ENCODE results near the gene NFATC2.

The NFATC2 gene

DNA sequence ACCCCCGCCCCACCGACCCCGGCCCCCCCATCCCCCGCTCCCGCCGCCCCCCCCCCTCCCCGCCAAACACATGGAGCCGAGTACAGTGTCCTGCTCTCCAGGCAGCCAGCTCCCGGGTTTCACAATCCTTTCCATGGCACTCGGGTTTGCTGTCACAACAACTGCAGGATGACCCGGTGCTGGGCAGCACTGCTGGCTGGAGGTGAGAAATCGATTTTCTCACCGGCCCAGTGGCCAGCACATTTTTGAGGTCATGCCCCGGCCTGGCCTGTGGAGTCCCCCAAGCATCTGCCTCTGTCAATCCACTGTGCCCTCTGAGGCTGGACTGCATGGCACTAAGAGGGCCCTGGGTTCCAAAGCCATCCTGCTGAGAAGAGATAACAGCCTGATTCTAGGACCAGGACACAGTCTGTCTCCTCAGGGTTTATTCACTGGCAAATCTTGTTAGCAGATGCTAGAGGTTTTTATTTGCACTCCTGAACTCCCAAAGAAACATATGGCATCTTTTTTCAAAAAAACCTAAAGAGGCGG lies 129.5 kb downstream of the NFATC2 start:
- peak overlapping the region; percentile 57 for H3K27ac ChIP-seq (ENCODE audit: low read depth, low read length, severe bottlenecking)
- no peak overlapping the region for H3K4me3 ChIP-seq (ENCODE audit: extremely low read depth, insufficient read depth, low read length, poor library complexity, severe bottlenecking)
- H3K9me3 ChIP-seq (ENCODE audit: control insufficient read depth, low read length): peaks cover 3% of the 10 kb centered on the region
- H3K4me1 ChIP-seq (ENCODE audit: control insufficient read depth, insufficient read depth, low read length, poor library complexity, severe bottlenecking): peaks cover 15% of the 10 kb centered on the region
- 44 to 52% methylated on average over 6 to 7 of the region's 15 CpGs for WGBS, 2 experiments (ENCODE audit: insufficient coverage in 2 of 2)
- peaks cover 8% of the 10 kb centered on the region for H3K36me3 ChIP-seq (ENCODE audit: control insufficient read depth, insufficient read depth, low read length)

- Histone ChIP-seq H3K4me1 (ENCODE audit: control insufficient read depth, insufficient read depth, low read length, poor library complexity, severe bottlenecking) (peaks cover 12% of the 10 kb centered on the region), H3K36me3 (ENCODE audit: control insufficient read depth, insufficient read depth, low read length) (peaks cover 8% of the 10 kb centered on the region), H3K9me3 (ENCODE audit: control insufficient read depth, low read length) (peaks cover 3% of the 10 kb centered on the region), H3K4me3 (ENCODE audit: extremely low read depth, insufficient read depth, low read length, poor library complexity, severe bottlenecking) (no peak overlapping the region), H3K27ac (ENCODE audit: low read depth, low read length, severe bottlenecking) (peak overlapping the region; percentile 86)
- 41 to 56% methylated on average over 9 of the region's 12 CpGs for WGBS, 2 experiments (ENCODE audit: insufficient coverage in 2 of 2)
These were observed 130.1 kb downstream of the NFATC2 start for GRCh38 chr20:51412333-51412871.

DNA sequence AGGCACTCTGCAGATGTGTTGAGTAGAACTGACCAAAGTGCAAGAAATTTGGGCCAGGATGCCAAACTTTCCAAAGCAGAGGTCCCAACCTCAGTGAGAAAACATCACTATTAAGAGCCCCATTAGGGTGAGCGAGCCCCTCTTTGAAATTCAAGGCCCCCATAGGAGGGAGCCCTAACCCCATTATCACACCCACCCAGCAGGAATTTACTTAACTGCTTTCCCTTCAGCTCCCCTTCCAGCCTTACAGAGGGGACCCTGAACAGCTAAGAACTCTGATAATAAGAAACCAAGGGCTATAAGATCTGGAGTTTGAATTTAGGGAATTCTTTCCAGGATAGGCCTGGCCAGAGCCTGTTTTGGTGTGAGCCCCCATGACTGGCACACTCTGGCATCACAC lies 130.6 kb downstream of the NFATC2 start:
- H3K4me1 ChIP-seq (ENCODE audit: control insufficient read depth, insufficient read depth, low read length, poor library complexity, severe bottlenecking): peaks cover 12% of the 10 kb centered on the region
- H3K36me3 ChIP-seq (ENCODE audit: control insufficient read depth, insufficient read depth, low read length): peaks cover 8% of the 10 kb centered on the region
- no peak overlapping the region for H3K4me3 ChIP-seq (ENCODE audit: extremely low read depth, insufficient read depth, low read length, poor library complexity, severe bottlenecking)
- peaks cover 3% of the 10 kb centered on the region for H3K9me3 ChIP-seq (ENCODE audit: control insufficient read depth, low read length)
- H3K27ac ChIP-seq (ENCODE audit: low read depth, low read length, severe bottlenecking): peak overlapping the region; percentile 86
- 83 to 100% methylated on average over 1 of the region's 1 CpG for WGBS, 2 experiments (ENCODE audit: insufficient coverage in 2 of 2)

DNA sequence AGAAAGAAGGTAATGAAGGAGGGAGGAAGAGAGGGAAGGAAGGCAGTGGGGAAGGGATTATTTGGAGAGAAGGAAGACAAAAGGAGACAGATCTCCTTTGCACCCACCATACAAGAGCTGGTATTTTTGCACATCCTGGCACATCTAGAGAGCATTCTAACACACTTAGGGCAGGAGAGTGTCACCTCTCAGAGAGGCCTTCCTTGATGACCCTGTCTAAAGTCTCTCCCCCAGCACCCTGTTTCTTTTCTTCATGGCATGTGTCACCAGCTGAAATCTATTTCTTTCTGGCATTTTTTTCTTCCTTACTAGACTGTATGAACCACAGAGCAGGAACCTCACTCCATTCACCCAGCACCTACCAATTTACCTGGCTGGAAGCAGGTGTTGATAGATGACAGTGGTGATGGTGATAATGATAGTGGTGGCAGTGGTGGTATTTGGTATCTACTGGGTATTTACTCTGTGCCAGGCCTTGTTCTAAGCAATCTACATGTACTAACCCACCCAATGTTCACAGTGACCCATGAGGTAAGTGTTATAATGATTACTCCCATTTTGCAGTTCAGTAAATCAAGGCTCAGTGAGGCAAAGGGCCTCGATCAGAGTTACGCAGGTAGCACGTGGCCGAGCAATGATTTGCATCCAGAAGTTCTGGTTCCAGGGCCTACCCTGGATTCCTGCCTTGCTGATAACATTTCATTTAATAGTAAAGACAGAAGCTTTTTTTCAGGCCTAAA lies 131.8 kb downstream of the NFATC2 start:
- 93 to 96% methylated on average over 4 of the region's 4 CpGs for WGBS, 2 experiments (ENCODE audit: insufficient coverage in 2 of 2)
- Histone ChIP-seq H3K4me1 (ENCODE audit: control insufficient read depth, insufficient read depth, low read length, poor library complexity, severe bottlenecking) (peaks cover 12% of the 10 kb centered on the region), H3K4me3 (ENCODE audit: extremely low read depth, insufficient read depth, low read length, poor library complexity, severe bottlenecking) (no peak overlapping the region), H3K27ac (ENCODE audit: low read depth, low read length, severe bottlenecking) (no peak overlapping the region), H3K36me3 (ENCODE audit: control insufficient read depth, insufficient read depth, low read length) (peaks cover 8% of the 10 kb centered on the region), H3K9me3 (ENCODE audit: control insufficient read depth, low read length) (peaks cover 3% of the 10 kb centered on the region)

- Histone ChIP-seq H3K36me3 (ENCODE audit: control insufficient read depth, insufficient read depth, low read length) (peaks cover 8% of the 10 kb centered on the region), H3K4me1 (ENCODE audit: control insufficient read depth, insufficient read depth, low read length, poor library complexity, severe bottlenecking) (peaks cover 19% of the 10 kb centered on the region), H3K9me3 (ENCODE audit: control insufficient read depth, low read length) (peaks cover 3% of the 10 kb centered on the region), H3K4me3 (ENCODE audit: extremely low read depth, insufficient read depth, low read length, poor library complexity, severe bottlenecking) (no peak overlapping the region), H3K27ac (ENCODE audit: low read depth, low read length, severe bottlenecking) (no peak overlapping the region)
- WGBS, 2 experiments (ENCODE audit: insufficient coverage in 2 of 2): 83 to 86% methylated on average over 8 to 9 of the region's 10 CpGs
These were observed 133.2 kb downstream of the NFATC2 start for GRCh38 chr20:51409192-51409880.

GRCh38 chr20:51404297-51405060 lies 138.0 kb downstream of the NFATC2 start:
- whole genome bisulfite sequencing, 2 experiments (ENCODE audit: insufficient coverage in 2 of 2): 49 to 61% methylated on average over 7 to 8 of the region's 10 CpGs
- H3K27ac ChIP-seq (ENCODE audit: low read depth, low read length, severe bottlenecking): peak overlapping the region; percentile 29
- H3K4me3 ChIP-seq (ENCODE audit: extremely low read depth, insufficient read depth, low read length, poor library complexity, severe bottlenecking): no peak overlapping the region
- H3K4me1 ChIP-seq (ENCODE audit: control insufficient read depth, insufficient read depth, low read length, poor library complexity, severe bottlenecking): peaks cover 20% of the 10 kb centered on the region
- peaks cover 3% of the 10 kb centered on the region for H3K9me3 ChIP-seq (ENCODE audit: control insufficient read depth, low read length)
- peaks cover 7% of the 10 kb centered on the region for H3K36me3 ChIP-seq (ENCODE audit: control insufficient read depth, insufficient read depth, low read length)

- H3K27ac ChIP-seq (ENCODE audit: low read depth, low read length, severe bottlenecking): no peak overlapping the region
- H3K4me1 ChIP-seq (ENCODE audit: control insufficient read depth, insufficient read depth, low read length, poor library complexity, severe bottlenecking): peaks cover 20% of the 10 kb centered on the region
- no peaks in the 10 kb centered on the region for H3K9me3 ChIP-seq (ENCODE audit: control insufficient read depth, low read length)
- H3K4me3 ChIP-seq (ENCODE audit: extremely low read depth, insufficient read depth, low read length, poor library complexity, severe bottlenecking): no peak overlapping the region
- H3K36me3 ChIP-seq (ENCODE audit: control insufficient read depth, insufficient read depth, low read length): no peaks in the 10 kb centered on the region
- WGBS, 2 experiments (ENCODE audit: insufficient coverage in 2 of 2): 87 to 93% methylated on average over 8 of the region's 9 CpGs
These were observed 138.9 kb downstream of the NFATC2 start for GRCh38 chr20:51403466-51404220.

DNA sequence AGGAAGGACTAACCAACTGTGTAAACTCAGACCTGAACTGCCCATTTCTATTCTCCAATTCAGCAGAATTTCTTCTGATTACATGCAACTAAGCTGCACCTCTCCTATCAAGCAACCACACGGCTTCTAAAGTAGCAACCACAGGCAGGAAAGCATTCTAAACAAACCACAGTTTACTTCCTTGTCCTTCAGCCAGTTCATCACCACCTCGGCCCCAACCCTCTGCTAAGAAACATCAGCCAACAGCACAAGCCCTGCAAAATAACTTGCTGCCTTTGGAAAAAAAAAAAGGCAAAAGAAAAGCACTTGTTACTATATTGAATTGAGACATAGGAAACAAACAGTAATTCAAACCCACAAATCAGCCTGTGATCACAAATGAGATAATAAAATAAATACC lies 140.3 kb downstream of the NFATC2 start:
- peaks cover 20% of the 10 kb centered on the region for H3K4me1 ChIP-seq (ENCODE audit: control insufficient read depth, insufficient read depth, low read length, poor library complexity, severe bottlenecking)
- H3K9me3 ChIP-seq (ENCODE audit: control insufficient read depth, low read length): no peaks in the 10 kb centered on the region
- WGBS, 2 experiments (ENCODE audit: insufficient coverage in 2 of 2): 67 to 90% methylated on average over 1 of the region's 2 CpGs
- no peaks in the 10 kb centered on the region for H3K36me3 ChIP-seq (ENCODE audit: control insufficient read depth, insufficient read depth, low read length)
- no peak overlapping the region for H3K4me3 ChIP-seq (ENCODE audit: extremely low read depth, insufficient read depth, low read length, poor library complexity, severe bottlenecking)
- no peak overlapping the region for H3K27ac ChIP-seq (ENCODE audit: low read depth, low read length, severe bottlenecking)

DNA sequence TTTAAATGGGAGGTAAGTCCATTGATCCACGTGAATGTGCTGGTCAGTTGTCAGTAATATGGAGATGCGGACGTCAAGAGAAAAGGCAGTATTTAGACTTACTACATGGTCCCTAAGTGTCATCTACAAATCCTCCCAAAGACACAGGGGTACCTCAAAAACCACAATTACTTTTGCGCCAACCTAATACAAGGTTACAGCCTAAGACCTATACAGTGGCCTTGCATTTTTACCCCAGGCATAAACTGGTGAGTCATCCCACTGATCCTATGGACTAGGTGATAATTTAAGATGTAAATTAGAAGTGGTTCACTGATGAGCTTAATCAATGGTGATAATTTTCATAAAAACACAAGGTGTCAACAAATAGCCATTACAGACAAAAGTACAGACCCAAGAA lies 141.0 kb downstream of the NFATC2 start:
- no peaks in the 10 kb centered on the region for H3K9me3 ChIP-seq (ENCODE audit: control insufficient read depth, low read length)
- no peaks in the 10 kb centered on the region for H3K36me3 ChIP-seq (ENCODE audit: control insufficient read depth, insufficient read depth, low read length)
- no peak overlapping the region for H3K27ac ChIP-seq (ENCODE audit: low read depth, low read length, severe bottlenecking)
- H3K4me1 ChIP-seq (ENCODE audit: control insufficient read depth, insufficient read depth, low read length, poor library complexity, severe bottlenecking): peaks cover 20% of the 10 kb centered on the region
- H3K4me3 ChIP-seq (ENCODE audit: extremely low read depth, insufficient read depth, low read length, poor library complexity, severe bottlenecking): no peak overlapping the region
- WGBS, 2 experiments (ENCODE audit: insufficient coverage in 2 of 2): no CpG with 5 or more reads among the region's 4 CpGs
